Measurements from ENCODE around the gene CCL22.

DNA sequence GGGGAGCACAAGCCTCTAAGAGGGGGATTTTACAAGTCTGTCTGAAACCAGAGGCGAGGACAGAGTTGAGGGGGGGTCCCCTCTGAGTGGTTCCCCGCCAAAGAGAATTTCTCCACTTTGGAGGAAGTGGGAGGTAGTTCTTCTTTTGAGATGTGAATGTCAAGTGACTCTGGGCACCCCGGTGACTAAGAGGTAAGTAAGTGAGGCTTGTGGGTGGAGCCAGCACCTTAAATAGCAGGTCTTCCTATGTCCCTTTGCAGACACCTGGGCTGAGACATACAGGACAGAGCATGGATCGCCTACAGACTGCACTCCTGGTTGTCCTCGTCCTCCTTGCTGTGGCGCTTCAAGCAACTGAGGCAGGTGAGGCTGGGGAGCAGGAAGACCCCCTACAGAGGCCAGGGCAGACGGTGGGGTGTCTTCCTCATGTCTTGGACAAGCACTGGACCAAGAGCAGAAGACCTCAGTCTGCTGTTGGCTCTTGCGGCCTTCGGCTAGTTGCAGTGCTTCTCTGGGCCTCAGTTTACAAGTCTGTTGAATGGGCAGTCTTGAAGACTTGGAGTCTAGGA is at the start of gene CCL22:
- TF ChIP-seq POLR2A (IDR thresholded peaks at IDR 0.05; ENCODE audit: low read depth, low read length) (no peak), RAD21 (IDR thresholded peaks at IDR 0.05; ENCODE audit: low read length) (no peak), CEBPB (IDR thresholded peaks at IDR 0.05; ENCODE audit: low read depth, low read length) (no peak)
- TF ChIP-seq, protein P1, sequence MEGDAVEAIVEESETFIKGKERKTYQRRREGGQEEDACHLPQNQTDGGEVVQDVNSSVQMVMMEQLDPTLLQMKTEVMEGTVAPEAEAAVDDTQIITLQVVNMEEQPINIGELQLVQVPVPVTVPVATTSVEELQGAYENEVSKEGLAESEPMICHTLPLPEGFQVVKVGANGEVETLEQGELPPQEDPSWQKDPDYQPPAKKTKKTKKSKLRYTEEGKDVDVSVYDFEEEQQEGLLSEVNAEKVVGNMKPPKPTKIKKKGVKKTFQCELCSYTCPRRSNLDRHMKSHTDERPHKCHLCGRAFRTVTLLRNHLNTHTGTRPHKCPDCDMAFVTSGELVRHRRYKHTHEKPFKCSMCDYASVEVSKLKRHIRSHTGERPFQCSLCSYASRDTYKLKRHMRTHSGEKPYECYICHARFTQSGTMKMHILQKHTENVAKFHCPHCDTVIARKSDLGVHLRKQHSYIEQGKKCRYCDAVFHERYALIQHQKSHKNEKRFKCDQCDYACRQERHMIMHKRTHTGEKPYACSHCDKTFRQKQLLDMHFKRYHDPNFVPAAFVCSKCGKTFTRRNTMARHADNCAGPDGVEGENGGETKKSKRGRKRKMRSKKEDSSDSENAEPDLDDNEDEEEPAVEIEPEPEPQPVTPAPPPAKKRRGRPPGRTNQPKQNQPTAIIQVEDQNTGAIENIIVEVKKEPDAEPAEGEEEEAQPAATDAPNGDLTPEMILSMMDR (conservative IDR thresholded peaks at IDR 0.05; ENCODE audit: low read depth, low read length) = no peak
- TF ChIP-seq, protein P2, sequence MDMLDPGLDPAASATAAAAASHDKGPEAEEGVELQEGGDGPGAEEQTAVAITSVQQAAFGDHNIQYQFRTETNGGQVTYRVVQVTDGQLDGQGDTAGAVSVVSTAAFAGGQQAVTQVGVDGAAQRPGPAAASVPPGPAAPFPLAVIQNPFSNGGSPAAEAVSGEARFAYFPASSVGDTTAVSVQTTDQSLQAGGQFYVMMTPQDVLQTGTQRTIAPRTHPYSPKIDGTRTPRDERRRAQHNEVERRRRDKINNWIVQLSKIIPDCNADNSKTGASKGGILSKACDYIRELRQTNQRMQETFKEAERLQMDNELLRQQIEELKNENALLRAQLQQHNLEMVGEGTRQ (IDR thresholded peaks at IDR 0.05; ENCODE audit: low read depth, low read length) = no peak

All from IMR-90 (cell line).